ENCODE data around the gene AOPEP.

AOPEP gene

DNA sequence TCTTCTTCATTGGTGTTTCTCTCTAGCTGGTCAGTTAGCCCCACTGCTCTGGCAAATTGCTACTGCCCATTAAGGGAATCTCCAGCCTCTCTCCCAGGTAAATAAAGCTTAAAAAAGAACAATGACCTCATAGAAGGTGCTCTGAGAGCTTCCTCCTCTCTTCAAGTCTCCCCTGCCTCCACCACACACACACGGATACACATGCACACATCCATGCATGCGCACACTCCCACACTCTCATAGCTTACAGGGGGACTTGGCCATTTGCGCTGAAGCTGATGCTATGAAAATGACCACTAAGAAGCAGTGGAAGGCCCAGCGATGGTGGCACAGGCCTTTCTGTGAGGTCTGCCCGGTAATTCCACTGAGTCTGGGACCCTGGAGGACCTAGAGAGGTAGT lies 250.9 kb downstream of the AOPEP start:
- Histone ChIP-seq H3K4me3 (ENCODE audit: insufficient read depth, low read length, poor library complexity, severe bottlenecking) (no peak overlapping the region), H2AFZ (ENCODE audit: low read depth, low read length, severe bottlenecking) (no peak overlapping the region), H3K27me3 (ENCODE audit: low read length) (no peaks in the 10 kb centered on the region), H3K9ac (ENCODE audit: low read length) (no peak overlapping the region), H3K4me2 (ENCODE audit: low read depth, low read length, poor library complexity, severe bottlenecking) (no peak overlapping the region), H3F3A (ENCODE audit: insufficient read depth) (no peaks in the 10 kb centered on the region), H3K79me2 (ENCODE audit: insufficient read depth, low read length) (no peaks in the 10 kb centered on the region), H3K9me3 (ENCODE audit: insufficient read depth, low read length) (no peaks in the 10 kb centered on the region), H3K36me3 (ENCODE audit: low read length) (no peaks in the 10 kb centered on the region), H4K20me1 (ENCODE audit: low read depth, low read length) (no peaks in the 10 kb centered on the region), H3K9me2 (replicated peaks; ENCODE audit: insufficient read depth, low read length) (no peaks in the 10 kb centered on the region), H3K27ac (ENCODE audit: low read depth, low read length) (no peak overlapping the region)
- TF ChIP-seq EZH2phosphoT487 (conservative IDR thresholded peaks at IDR 0.05; ENCODE audit: low read length) = no peak
- TF ChIP-seq, protein P1, sequence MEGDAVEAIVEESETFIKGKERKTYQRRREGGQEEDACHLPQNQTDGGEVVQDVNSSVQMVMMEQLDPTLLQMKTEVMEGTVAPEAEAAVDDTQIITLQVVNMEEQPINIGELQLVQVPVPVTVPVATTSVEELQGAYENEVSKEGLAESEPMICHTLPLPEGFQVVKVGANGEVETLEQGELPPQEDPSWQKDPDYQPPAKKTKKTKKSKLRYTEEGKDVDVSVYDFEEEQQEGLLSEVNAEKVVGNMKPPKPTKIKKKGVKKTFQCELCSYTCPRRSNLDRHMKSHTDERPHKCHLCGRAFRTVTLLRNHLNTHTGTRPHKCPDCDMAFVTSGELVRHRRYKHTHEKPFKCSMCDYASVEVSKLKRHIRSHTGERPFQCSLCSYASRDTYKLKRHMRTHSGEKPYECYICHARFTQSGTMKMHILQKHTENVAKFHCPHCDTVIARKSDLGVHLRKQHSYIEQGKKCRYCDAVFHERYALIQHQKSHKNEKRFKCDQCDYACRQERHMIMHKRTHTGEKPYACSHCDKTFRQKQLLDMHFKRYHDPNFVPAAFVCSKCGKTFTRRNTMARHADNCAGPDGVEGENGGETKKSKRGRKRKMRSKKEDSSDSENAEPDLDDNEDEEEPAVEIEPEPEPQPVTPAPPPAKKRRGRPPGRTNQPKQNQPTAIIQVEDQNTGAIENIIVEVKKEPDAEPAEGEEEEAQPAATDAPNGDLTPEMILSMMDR (IDR thresholded peaks at IDR 0.05; ENCODE audit: insufficient read depth, low read length, poor library complexity, severe bottlenecking) = no peak

DNA sequence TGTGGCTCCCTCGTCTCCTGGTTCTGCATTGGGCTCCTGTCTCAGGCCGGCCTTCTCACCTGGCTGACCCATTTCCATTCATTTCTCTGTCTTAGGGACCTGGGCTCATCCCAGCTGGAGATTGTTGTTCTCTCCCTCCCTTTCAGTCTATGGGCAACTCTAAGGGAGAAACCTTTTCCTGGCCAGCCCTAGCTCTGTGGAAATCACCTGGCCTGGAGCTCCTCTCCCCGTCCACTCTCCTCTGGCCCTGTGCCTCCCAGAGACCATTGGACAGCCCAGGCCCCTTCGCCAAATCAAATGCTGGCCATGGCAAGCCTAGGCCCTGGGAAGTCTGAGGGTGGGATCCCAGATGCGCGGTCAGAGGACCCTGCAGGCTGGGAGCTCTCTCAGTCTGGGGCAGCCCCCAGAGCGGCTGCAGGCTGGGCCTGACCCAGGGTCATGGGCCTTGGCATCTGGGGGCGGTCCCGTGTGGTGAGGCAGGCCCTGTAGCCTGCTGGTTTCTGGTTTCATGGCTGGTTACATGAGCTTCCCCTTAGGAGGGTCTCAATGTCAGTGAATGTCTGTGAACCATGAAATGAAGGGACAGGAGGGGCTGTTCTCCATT lies 253.5 kb downstream of the AOPEP start:
- Histone ChIP-seq H3K9me2 (replicated peaks; ENCODE audit: insufficient read depth, low read length) (no peaks in the 10 kb centered on the region), H3K4me2 (ENCODE audit: low read depth, low read length, poor library complexity, severe bottlenecking) (no peak overlapping the region), H4K20me1 (ENCODE audit: low read depth, low read length) (no peaks in the 10 kb centered on the region), H3K27me3 (ENCODE audit: low read length) (no peaks in the 10 kb centered on the region), H3K36me3 (ENCODE audit: low read length) (no peaks in the 10 kb centered on the region), H3K9ac (ENCODE audit: low read length) (no peak overlapping the region), H3K4me3 (ENCODE audit: insufficient read depth, low read length, poor library complexity, severe bottlenecking) (no peak overlapping the region), H3F3A (ENCODE audit: insufficient read depth) (no peaks in the 10 kb centered on the region), H2AFZ (ENCODE audit: low read depth, low read length, severe bottlenecking) (no peak overlapping the region), H3K79me2 (ENCODE audit: insufficient read depth, low read length) (no peaks in the 10 kb centered on the region), H3K9me3 (ENCODE audit: insufficient read depth, low read length) (no peaks in the 10 kb centered on the region), H3K27ac (ENCODE audit: low read depth, low read length) (no peak overlapping the region)
- TF ChIP-seq, protein P1 (IDR thresholded peaks at IDR 0.05; ENCODE audit: insufficient read depth, low read length, poor library complexity, severe bottlenecking) = no peak
- no peak for TF ChIP-seq EZH2phosphoT487 (conservative IDR thresholded peaks at IDR 0.05; ENCODE audit: low read length)

DNA sequence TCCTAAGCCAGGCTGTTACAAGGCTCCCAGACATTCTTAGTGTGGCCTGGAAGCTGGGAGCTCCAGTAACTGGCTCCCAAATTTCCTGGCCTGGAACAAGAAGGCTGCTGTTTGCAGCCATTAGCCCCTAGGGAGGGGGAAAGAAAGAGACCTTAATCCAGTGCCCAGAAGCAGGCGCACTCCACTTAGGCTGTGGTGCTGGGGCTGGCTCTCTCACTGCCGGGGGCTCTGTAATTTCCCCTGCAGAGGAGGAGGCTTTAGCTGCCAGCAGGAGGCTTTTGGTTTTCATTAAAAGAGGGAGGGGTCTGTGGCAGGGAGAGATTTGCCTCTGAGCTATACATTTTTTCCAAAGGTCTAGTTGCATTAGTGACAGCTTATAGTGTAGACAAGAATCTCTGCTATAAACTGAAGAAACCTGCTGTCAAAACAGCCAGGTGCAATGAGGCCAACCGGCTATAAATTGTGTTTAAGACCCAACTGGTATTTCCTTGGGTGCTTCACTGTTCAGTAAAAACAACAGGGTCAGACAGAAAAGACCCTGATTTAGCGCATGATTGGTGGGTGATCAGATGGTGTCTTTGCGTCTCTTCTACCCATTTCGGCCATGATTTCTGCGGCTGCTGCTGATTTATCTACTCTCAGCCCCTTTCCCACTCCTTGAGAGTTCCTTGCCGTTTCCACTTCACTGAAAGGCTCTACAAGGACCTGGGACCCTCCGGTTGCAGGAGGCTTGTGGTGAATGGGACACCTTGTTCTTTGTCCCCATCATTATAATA lies 254.6 kb downstream of the AOPEP start:
- no peak overlapping the region for H3K4me2 ChIP-seq (ENCODE audit: low read depth, low read length, poor library complexity, severe bottlenecking)
- H3K9me3 ChIP-seq (ENCODE audit: insufficient read depth, low read length) = no peaks in the 10 kb centered on the region
- no peak overlapping the region for H3K27ac ChIP-seq (ENCODE audit: low read depth, low read length)
- no peaks in the 10 kb centered on the region for H3F3A ChIP-seq (ENCODE audit: insufficient read depth)
- H3K79me2 ChIP-seq (ENCODE audit: insufficient read depth, low read length) = no peaks in the 10 kb centered on the region
- no peaks in the 10 kb centered on the region for H3K36me3 ChIP-seq (ENCODE audit: low read length)
- H2AFZ ChIP-seq (ENCODE audit: low read depth, low read length, severe bottlenecking) = no peak overlapping the region
- no peaks in the 10 kb centered on the region for H3K9me2 ChIP-seq (replicated peaks; ENCODE audit: insufficient read depth, low read length)
- no peaks in the 10 kb centered on the region for H4K20me1 ChIP-seq (ENCODE audit: low read depth, low read length)
- H3K4me3 ChIP-seq (ENCODE audit: insufficient read depth, low read length, poor library complexity, severe bottlenecking) = no peak overlapping the region
- H3K9ac ChIP-seq (ENCODE audit: low read length) = no peak overlapping the region
- TF ChIP-seq, protein P1 (IDR thresholded peaks at IDR 0.05; ENCODE audit: insufficient read depth, low read length, poor library complexity, severe bottlenecking) = no peak
- no peaks in the 10 kb centered on the region for H3K27me3 ChIP-seq (ENCODE audit: low read length)

Data from SU-DHL-6 (cell line).